GM12872 (cell line): ENCODE measurements around the gene PRR33.

ENCODE experiments used
- CTCF ChIP-seq: IDR thresholded peaks from 3 replicates; pipeline ENCODE4 v1.5.1; 2011; ENCODE audit warnings: low read depth, mild to moderate bottlenecking, low read length, moderate library complexity; ENCODE audit not compliant: insufficient read depth

PRR33 gene

GRCh38 chr11:1864831-1865665 is 26.6 kb downstream of the PRR33 start:
- no peak for TF ChIP-seq CTCF

- no peak for TF ChIP-seq CTCF
Observed at GRCh38 chr11:1864231-1864630, 27.5 kb downstream of the PRR33 start.

GRCh38 chr11:1863352-1864216 is 28.1 kb downstream of the PRR33 start:
- TF ChIP-seq CTCF = no peak

- no peak for TF ChIP-seq CTCF
Observed at GRCh38 chr11:1862588-1863351, 28.9 kb downstream of the PRR33 start.

- no peak for TF ChIP-seq CTCF
Observed at GRCh38 chr11:1861435-1862411, 30.0 kb downstream of the PRR33 start.

GRCh38 chr11:1860108-1860507 is 31.6 kb downstream of the PRR33 start:
- no peak for TF ChIP-seq CTCF
